ENCODE measurements around the gene EFHC2.

EFHC2 gene

GRCh38 chrX:44144177-44144945, 199.1 kb downstream of the EFHC2 start:
- DNase-seq: no peak

- no peak for DNase-seq
Measured at GRCh38 chrX:44143061-44143602, 200.3 kb downstream of the EFHC2 start.

GRCh38 chrX:44130189-44130588, 213.3 kb downstream of the EFHC2 start:
- DNase-seq: no peak

- no peak for DNase-seq
Measured at GRCh38 chrX:44113337-44113736, 230.1 kb downstream of the EFHC2 start.

GRCh38 chrX:44106864-44107263, 236.6 kb downstream of the EFHC2 start:
- DNase-seq: no peak

GRCh38 chrX:44105228-44105913, 238.1 kb downstream of the EFHC2 start:
- no peak for DNase-seq

- no peak for DNase-seq
Measured at GRCh38 chrX:44104699-44105098, 238.8 kb downstream of the EFHC2 start.

GRCh38 chrX:44101281-44101680, 242.2 kb downstream of the EFHC2 start:
- no peak for DNase-seq

GRCh38 chrX:44099366-44099765, 244.1 kb downstream of the EFHC2 start:
- no peak for DNase-seq
